Hepatocyte (in vitro differentiated cells): ENCODE results near the gene TMEM201.

Experiments
- CTCF ChIP-seq: fragments of 200-600 bp; sonication (generic); IDR thresholded peaks from 2 replicates; pipeline ENCODE4 v1.5.1; 2016; ENCODE audit warnings: antibody characterized with exemption, mild to moderate bottlenecking; ENCODE audit not compliant: poor library complexity
- EZH2 ChIP-seq: fragments of 200-600 bp; sonication (generic); IDR thresholded peaks from 2 replicates; pipeline ENCODE4 v1.6.1; 2016; ENCODE audit warnings: antibody characterized with exemption, mild to moderate bottlenecking, borderline replicate concordance
- EZH2phosphoT487 ChIP-seq: fragments of 200-600 bp; sonication (generic); IDR thresholded peaks from one replicate; pipeline ENCODE4 v1.6.1; 2018; ENCODE audit warnings: antibody characterized with exemption, mild to moderate bottlenecking, low read depth, moderate library complexity; ENCODE audit not compliant: unreplicated experiment, severe bottlenecking

- TF ChIP-seq CTCF: no peak
- no peak for TF ChIP-seq EZH2
- TF ChIP-seq EZH2phosphoT487: no peak
Observed at GRCh38 chr1:9553736-9554144, 35.0 kb upstream of the TMEM201 start.
